LNCaP clone FGC (cell line): Measurements from ENCODE around the gene CENATAC.

Source experiments
- DNase-seq: peaks from one replicate; pipeline ENCODE4 v3.0.0-alpha.2; 2011; ENCODE audit warnings: low read depth
- H3K4me3 ChIP-seq: 2 replicates; pipeline ENCODE4 v1.5.1; 2011; ENCODE audit warnings: mild to moderate bottlenecking, low read depth, low read length, control low read depth
- TF ChIP-seq, protein P1 (sequence below): IDR thresholded peaks from 2 replicates; pipeline ENCODE4 v1.5.1; 2012; ENCODE audit warnings: mild to moderate bottlenecking; ENCODE audit not compliant: control insufficient read depth, insufficient read depth; ENCODE audit errors: extremely low read depth

Gene CENATAC

DNA sequence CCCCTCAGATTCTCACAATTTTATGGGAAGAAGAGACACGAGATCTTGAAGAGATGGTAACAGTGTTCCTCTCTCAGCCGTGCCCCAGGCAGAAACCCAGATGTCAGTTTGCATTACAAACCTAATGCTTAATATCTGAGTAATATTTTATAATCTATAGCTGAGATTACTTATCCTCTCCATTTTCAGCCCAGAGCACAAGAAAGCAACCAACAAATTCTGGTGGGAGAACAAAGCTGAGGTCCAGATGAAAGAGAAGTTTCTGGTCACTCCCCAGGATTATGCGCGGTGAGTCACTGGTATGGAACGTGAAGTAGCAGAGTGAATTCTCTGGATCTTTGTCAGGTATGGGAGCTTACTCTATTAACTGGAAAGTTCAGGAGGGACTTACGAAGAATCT, 884 bp downstream of the CENATAC start:
- TF ChIP-seq, protein P1, sequence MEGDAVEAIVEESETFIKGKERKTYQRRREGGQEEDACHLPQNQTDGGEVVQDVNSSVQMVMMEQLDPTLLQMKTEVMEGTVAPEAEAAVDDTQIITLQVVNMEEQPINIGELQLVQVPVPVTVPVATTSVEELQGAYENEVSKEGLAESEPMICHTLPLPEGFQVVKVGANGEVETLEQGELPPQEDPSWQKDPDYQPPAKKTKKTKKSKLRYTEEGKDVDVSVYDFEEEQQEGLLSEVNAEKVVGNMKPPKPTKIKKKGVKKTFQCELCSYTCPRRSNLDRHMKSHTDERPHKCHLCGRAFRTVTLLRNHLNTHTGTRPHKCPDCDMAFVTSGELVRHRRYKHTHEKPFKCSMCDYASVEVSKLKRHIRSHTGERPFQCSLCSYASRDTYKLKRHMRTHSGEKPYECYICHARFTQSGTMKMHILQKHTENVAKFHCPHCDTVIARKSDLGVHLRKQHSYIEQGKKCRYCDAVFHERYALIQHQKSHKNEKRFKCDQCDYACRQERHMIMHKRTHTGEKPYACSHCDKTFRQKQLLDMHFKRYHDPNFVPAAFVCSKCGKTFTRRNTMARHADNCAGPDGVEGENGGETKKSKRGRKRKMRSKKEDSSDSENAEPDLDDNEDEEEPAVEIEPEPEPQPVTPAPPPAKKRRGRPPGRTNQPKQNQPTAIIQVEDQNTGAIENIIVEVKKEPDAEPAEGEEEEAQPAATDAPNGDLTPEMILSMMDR: no peak
- no peak for DNase-seq
- H3K4me3 ChIP-seq: peak overlapping the region; percentile 80

DNA sequence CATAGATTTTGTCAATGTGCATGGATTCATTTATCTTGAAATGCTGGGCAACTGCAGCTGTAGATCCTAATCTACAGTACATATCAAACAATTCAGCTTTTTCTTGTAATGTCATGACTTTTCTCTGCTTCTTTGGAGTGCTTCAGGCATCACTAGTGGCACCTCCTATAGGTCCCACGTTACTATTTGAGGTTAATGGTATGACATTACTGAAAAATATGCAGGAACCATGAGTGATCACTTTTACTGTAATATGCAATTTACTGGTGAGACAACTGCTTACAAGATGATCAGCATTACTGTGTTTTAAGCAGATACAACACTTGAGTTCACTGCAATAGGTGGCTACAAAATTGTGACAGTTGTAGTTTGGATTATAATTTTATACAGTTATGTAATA, 3.0 kb downstream of the CENATAC start:
- TF ChIP-seq, protein P1: no peak
- H3K4me3 ChIP-seq: no peak overlapping the region
- DNase-seq: no peak

DNA sequence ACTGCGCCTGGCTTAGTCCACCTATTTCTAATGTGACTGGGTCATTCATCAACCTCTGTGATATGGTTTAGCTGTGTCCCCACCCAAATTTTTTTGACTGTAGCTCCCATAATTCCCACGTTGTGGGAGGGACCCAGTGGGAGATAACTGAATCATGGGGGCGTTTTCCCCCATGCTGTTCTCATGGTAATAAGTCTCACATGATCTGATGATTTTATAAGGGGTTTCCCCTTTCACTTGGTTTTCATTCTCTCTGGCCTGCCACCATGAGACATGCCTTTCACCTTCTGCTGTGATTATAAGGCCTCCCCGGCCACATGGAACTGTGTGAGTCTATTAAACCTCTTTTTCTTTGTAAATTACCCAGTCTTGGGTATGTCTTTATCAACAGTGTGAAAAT, 8.7 kb downstream of the CENATAC start:
- TF ChIP-seq, protein P1: no peak
- no peak for DNase-seq
- no peak overlapping the region for H3K4me3 ChIP-seq

DNA sequence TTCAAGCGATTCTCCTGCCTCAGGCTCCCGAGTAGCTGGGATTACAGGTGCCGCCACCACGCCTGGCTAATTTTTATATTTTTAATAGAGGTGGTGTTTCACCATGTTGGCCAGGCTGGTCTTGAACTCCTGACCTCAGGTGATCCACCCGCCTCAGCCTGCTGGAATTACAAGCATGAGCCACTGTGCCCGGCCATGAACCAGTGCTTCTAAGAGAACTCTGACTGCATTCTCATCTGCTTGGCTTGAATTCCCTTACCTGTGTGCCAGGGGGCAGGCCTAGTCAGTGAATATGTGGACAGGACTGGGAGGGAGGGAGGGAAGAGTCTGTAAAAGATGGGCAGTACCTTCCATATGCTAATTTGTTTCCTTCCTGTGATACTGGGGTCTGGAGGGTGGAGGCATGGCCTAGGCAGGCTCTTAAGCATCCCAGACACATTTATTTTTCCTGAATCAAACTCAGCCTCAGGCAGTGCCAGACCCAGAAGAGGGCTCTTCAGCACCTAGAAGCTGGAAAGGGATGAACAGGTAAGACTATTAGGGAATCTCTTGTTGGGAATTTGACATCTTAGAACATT, 13.6 kb downstream of the CENATAC start:
- TF ChIP-seq, protein P1: no peak
- no peak overlapping the region for H3K4me3 ChIP-seq
- no peak for DNase-seq

DNA sequence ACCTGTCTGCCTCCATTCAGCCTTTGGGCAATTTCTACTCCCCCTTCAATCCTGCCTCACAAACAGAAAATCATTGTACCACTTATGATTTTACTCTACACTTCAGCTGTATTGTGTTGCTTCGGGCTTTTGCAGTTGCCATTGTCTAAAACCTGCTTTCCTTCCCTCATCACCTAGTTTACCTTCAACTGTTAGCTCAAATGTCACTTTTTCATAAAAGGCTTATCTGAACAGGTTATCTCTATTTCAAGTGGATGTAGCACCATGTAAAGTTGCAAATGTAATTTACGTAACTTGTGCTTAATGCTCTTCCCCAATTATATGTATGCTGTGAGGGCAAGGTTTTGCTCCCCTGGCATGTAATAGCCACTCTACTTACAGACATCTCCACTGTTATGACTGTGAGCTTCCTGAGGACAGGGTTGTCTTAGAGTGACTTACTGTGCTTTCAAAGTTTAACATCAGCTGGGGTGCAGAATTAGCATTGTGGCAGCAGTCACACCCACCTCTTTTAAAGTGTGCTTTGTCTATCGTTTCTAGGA, 14.8 kb downstream of the CENATAC start:
- H3K4me3 ChIP-seq: no peak overlapping the region
- no peak for DNase-seq
- TF ChIP-seq, protein P1: no peak

DNA sequence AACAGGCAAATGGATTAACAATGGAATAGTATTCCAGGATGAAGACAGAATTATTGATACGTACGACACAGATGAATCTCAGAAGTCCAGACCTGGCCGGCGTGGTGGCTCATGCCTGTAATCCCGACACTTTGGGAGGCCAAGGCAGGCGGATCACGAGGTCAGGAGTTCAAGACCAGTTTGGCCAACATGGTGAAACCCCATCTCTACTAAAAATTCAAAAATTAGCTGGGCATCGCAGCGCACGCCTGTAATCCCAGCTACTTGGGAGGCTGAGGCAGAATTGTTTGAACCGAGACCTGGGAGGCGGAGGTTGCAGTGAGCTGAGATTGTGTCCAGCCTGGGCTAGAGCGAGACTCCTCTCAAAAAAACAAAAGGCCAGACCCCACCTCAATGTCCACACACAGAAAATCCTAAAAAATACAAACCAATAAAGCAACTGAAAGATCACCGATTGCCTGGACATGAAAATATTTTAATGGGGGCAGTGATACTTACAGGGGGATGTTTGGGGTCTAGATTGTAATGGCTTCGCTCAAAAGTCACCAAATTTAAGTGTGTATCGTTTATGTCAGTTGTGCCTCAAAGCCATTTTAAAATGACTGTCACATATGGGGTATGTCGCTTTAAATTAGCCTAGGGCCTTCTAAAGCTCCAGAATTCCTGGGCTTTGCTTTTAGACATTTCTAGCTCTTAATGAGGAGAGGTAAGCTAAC, 16.4 kb downstream of the CENATAC start:
- TF ChIP-seq, protein P1: no peak
- DNase-seq: no peak
- H3K4me3 ChIP-seq: no peak overlapping the region

DNA sequence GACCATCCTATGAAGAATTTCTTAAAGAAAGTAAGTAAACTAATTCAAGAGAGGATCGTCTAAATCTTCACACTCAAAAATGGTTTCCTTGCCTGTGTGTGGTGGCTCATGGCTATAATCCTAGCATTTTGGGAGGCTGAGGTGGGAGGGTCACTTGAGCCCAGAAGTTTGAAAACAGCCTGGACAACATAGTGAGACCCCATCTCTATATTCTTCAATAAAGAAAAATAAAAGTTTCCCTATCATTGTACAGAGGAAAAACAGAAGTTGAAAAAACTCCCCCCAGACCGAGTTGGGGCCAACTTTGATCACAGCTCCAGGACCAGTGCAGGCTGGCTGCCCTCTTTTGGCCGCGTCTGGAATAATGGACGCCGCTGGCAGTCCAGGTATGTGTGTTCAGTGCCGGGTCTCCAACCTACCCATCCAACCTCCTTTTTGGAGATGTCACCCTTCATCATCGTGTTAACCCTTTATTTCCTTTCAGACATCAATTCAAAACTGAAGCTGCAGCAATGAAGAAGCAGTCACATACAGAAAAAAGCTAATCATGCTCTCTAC, 17.2 kb downstream of the CENATAC start:
- H3K4me3 ChIP-seq: no peak overlapping the region
- DNase-seq: no peak
- TF ChIP-seq, protein P1: peak; percentile 33; the same call in 1 of the 2 replicates
